Right ventricle myocardium superior (tissue), 1 donor: ENCODE results near the gene LRRC36. TPM values are rescaled to one million over a fixed set of nuclear protein-coding genes. Genes with fewer than 3 reads are reported as not detected.

ENCODE experiments used
- ATAC-seq: fragments of 200-7000 bp; cut with Tn5 transposase; one replicate; pipeline ENCODE4 v1.9.1; 2020; ENCODE audit warnings: mild to moderate bottlenecking; ENCODE audit not compliant: poor library complexity
- DNase-seq: peaks from one replicate; pipeline ENCODE4 v3.0.0-alpha.2; 2020
- intact Hi-C: fragments of 100-400 bp; cut with DNase I; formaldehyde crosslinking; loops from one replicate; pipeline ENCODE4 v1.11.2; 2022
- total RNA-seq: library from RNA; stranded (reverse); fragmentation: NEBNext Ultra II Directional; extraction: Animal tissue kit (Norgen Biotek cat#: 25700); gene quantifications from one replicate; pipeline ENCODE4 v1.2.1, GENCODE V29; 2021
- donor health status: DM: no; HTN: yes; CAD: no; lungs with severe emphysema.

The LRRC36 gene
- total RNA-seq, 1 donor from 2014 or later: not detected

GRCh38 chr16:67429053-67429798, 102.6 kb downstream of the LRRC36 start:
- no peak for DNase-seq
- intact Hi-C loops: loop anchor here (2.0 kb wide), 1 partner anchor 86 kb away; no protein-coding TSS in a partner anchor
- no peak for ATAC-seq

- DNase-seq (no peak), ATAC-seq (no peak)
- intact Hi-C loops: loop anchor here (2.0 kb wide), 1 partner anchor 85 kb away; no protein-coding TSS in a partner anchor
Observed at GRCh38 chr16:67429799-67430503, 103.3 kb downstream of the LRRC36 start.

GRCh38 chr16:67430504-67430976, 103.9 kb downstream of the LRRC36 start:
- ATAC-seq (peak; percentile 35), DNase-seq (peak; percentile 53)
- intact Hi-C loops: no loop called here

- ATAC-seq (peak; percentile 55), DNase-seq (peak; percentile 72)
- intact Hi-C loops: no loop called here
Observed at GRCh38 chr16:67430977-67431774, 104.6 kb downstream of the LRRC36 start, which contains the start of gene HSD11B2. Gene HSD11B2, plus strand, starts transcription at chr16:67431121. Its CDS starts 128 bp downstream, at chr16:67431249.

DNA sequence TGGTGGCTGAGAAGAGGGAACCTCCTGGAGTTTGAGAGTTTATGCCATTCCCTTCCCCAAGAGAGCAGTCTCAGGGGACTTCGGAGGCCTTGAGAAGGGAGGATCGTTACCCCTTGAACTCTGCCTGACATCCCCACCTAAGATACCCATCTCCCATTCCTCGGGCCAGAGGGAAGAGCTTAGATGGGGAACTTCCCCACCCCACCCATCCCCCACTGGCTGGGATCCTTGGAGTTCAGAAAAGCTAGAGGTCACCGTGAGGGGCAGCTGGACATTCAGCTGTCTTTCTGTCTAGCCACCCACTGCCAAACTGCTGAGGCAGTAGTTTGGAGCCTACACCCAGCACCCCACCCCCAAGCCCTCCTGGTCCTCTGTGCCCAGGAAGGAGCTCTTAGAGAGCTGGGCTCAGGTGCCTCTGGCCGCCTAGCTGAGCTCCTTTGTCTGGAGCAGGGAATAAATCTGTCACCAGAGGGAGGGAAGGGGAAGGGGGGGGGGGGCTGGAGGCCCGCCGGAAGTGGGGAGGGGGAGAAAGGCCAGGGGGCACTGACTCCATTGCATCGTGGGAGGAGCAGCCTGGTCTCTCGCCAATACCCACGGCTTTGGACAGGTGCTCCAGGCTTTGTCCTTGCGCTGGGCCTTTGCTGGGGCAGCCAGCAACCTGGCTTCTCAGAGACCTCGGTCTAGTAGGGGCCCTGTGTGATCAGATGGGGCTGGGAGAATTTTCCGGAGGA, 105.3 kb downstream of the LRRC36 start:
- intact Hi-C loops: no loop called here
- ATAC-seq (no peak), DNase-seq (no peak)

DNA sequence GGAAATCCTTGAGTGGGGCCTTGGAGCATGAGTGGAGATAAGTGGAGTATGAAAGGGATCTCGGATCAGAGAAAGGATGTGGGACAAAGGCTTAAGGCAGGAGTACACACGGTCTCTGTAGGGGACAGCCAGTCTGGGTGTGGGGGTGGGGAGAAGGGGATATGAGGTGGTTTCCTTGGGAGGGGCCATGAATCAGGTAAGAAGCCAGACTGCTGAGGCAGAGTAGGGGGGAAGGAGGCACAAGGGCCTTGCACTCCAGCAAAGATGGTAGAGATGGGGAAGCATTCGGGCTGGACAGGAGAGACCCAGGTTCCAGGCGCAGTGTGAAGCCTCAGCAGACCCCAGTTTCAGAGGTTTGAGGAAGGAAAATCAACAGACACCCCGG, 105.9 kb downstream of the LRRC36 start:
- intact Hi-C loops: no loop called here
- DNase-seq (no peak), ATAC-seq (no peak)

DNA sequence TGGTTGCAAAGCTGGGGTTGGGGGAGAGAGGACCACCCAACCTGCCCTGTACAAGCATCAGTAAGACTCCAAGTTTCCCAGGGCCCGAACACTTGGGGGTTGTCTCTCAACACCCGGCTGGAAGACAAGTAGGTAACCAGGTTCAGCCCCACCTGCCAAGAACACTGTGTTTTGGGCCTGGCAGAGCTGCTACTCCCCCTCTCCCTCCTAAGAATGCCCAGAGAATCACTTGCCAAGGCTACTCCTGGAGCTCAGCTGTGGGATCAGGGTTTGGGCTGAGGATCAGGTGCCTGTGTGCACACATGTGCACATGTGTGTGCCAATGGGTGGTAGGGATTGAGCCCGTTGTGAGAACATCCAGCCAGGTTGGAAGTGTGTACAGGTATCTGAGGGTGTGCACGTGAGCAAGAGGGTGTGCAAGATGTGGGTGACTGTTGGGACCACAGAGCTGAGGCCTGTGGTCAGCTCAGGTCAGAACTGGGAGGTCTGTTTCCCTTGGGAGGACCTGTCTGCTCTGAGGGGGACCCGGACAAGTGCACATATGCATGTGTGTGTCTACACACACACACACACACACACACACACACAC, 106.6 kb downstream of the LRRC36 start:
- ATAC-seq (no peak), DNase-seq (no peak)
- intact Hi-C loops: no loop called here

Other genes with a start within 250 kb of the LRRC36 start
- 11.7 TPM for gene PHAF1, start 216.9 kb upstream of the LRRC36 start, total RNA-seq
- 8.1 TPM for gene B3GNT9, start 175.8 kb upstream of the LRRC36 start, total RNA-seq
- gene TRADD, start 166.9 kb upstream of the LRRC36 start, total RNA-seq: 9.0 TPM
- gene FBXL8, start 166.9 kb upstream of the LRRC36 start, total RNA-seq: 9.5 TPM
- 62.9 TPM for gene HSF4, start 162.1 kb upstream of the LRRC36 start, total RNA-seq
- gene NOL3, start 156.3 kb upstream of the LRRC36 start, total RNA-seq: 105 TPM
- 7.7 TPM for gene MATCAP1, start 142.9 kb upstream of the LRRC36 start, total RNA-seq
- gene EXOC3L1, start 136.7 kb upstream of the LRRC36 start, total RNA-seq: 2.3 TPM
- gene E2F4, start 134.7 kb upstream of the LRRC36 start, total RNA-seq: 34.8 TPM
- 0.54 TPM for gene ELMO3, start 127.7 kb upstream of the LRRC36 start, total RNA-seq
- 11.0 TPM for gene TMEM208, start 99.7 kb upstream of the LRRC36 start, total RNA-seq
- gene FHOD1, start 79.3 kb upstream of the LRRC36 start, total RNA-seq: 13.5 TPM
- gene SLC9A5, start 77.8 kb upstream of the LRRC36 start, total RNA-seq: 0.83 TPM
- gene PLEKHG4, start 47.3 kb upstream of the LRRC36 start, total RNA-seq: 0.89 TPM
- not detected for gene KCTD19, start 74 bp upstream of the LRRC36 start, total RNA-seq
- gene TPPP3, start 66.7 kb downstream of the LRRC36 start, total RNA-seq: 8.9 TPM
- gene ZDHHC1, start 89.7 kb downstream of the LRRC36 start, total RNA-seq: 3.4 TPM
- 0.89 TPM for gene HSD11B2, start 104.3 kb downstream of the LRRC36 start, total RNA-seq
- 59.9 TPM for gene ATP6V0D1, start 154.3 kb downstream of the LRRC36 start, total RNA-seq
- gene AGRP, start 156.7 kb downstream of the LRRC36 start, total RNA-seq: not detected
- 73.7 TPM for gene RIPOR1, start 202.0 kb downstream of the LRRC36 start, total RNA-seq
- 24.9 TPM for gene CTCF, start 235.7 kb downstream of the LRRC36 start, total RNA-seq